IMR-90 (cell line): ENCODE measurements around the gene WWC1. TPM values are rescaled to one million over a fixed set of nuclear protein-coding genes. Genes with fewer than 3 reads are reported as not detected.
A peak's percentile ranks its signal among the peaks of the same experiment; 100 is the strongest.

Source experiments
- ATAC-seq: fragments of 200-7000 bp; cut with Tn5 transposase; 2 replicates; pipeline ENCODE4 v1.9.1; 2020; ENCODE audit warnings: low read depth, mild to moderate bottlenecking, moderate library complexity
- BruUV-seq: library from RNA; stranded (reverse); fragments of 400-500 nt; replicated peaks from 2 replicates; lab custom pipeline; 2021; lab: Mats Ljungman, UMichigan
- CTCF ChIA-PET: fragments of 300-600 bp; formaldehyde crosslinking; extraction: SDS; loops from one replicate; lab custom pipeline; 2021; ENCODE audit warnings: antibody characterized with exemption; lab: Yijun Ruan, JAX
- POLR2A ChIA-PET: fragments of 300-600 bp; sonication (Branson Sonifier 250); formaldehyde crosslinking; loops from one replicate; lab custom pipeline; 2022; ENCODE audit warnings: antibody characterized with exemption; ENCODE audit not compliant: unreplicated experiment; lab: Charles Lee
- DNase-seq: peaks from one replicate; pipeline ENCODE4 v3.0.0; 2013
- H2AFZ ChIP-seq: replicated peaks from 2 replicates; pipeline ENCODE3; 2013; ENCODE audit warnings: low read length, mild to moderate bottlenecking; ENCODE audit not compliant: poor library complexity
- H2AK5ac ChIP-seq: 2 replicates; pipeline ENCODE4 v1.6.1; 2013; ENCODE audit warnings: low read depth, low read length, inconsistent platforms
- H2AK9ac ChIP-seq: replicated peaks from 2 replicates; pipeline ENCODE3; 2013; ENCODE audit warnings: mild to moderate bottlenecking, low read depth, low read length, moderate library complexity; ENCODE audit not compliant: poor library complexity
- H2BK120ac ChIP-seq: 2 replicates; pipeline ENCODE4 v1.6.1; 2013; ENCODE audit warnings: low read depth, low read length, inconsistent platforms
- H2BK15ac ChIP-seq: 3 replicates; pipeline ENCODE4 v1.6.1; 2013; ENCODE audit warnings: low read depth, low read length, inconsistent platforms
- H2BK20ac ChIP-seq: 2 replicates; pipeline ENCODE4 v1.6.1; 2013; ENCODE audit warnings: low read depth, mild to moderate bottlenecking, inconsistent platforms, low read length, moderate library complexity
- H2BK5ac ChIP-seq: 2 replicates; pipeline ENCODE4 v1.6.1; 2013; ENCODE audit warnings: mild to moderate bottlenecking, low read depth, low read length, inconsistent platforms; ENCODE audit not compliant: poor library complexity, severe bottlenecking
- H3K14ac ChIP-seq: replicated peaks from 2 replicates; pipeline ENCODE4 v1.6.1; 2013; ENCODE audit warnings: low read depth, low read length, inconsistent platforms
- H3K18ac ChIP-seq: 2 replicates; pipeline ENCODE4 v1.6.1; 2013; ENCODE audit warnings: low read depth, low read length, control low read depth
- H3K23ac ChIP-seq: 2 replicates; pipeline ENCODE4 v1.6.1; 2013; ENCODE audit warnings: low read depth, low read length, inconsistent platforms
- H3K27ac ChIP-seq: 2 replicates; pipeline ENCODE4 v1.5.1; 2013; ENCODE audit warnings: mild to moderate bottlenecking, control low read depth, low read length; ENCODE audit not compliant: insufficient read depth
- H3K27me3 ChIP-seq: 2 replicates; pipeline ENCODE4 v1.6.1; 2013; ENCODE audit warnings: low read length; ENCODE audit not compliant: control insufficient read depth, insufficient read depth
- H3K36me3 ChIP-seq: 2 replicates; pipeline ENCODE4 v1.6.1; 2013; ENCODE audit warnings: low read length, mixed read lengths; ENCODE audit not compliant: control insufficient read depth, insufficient read depth
- H3K4ac ChIP-seq: 2 replicates; pipeline ENCODE4 v1.6.1; 2013; ENCODE audit warnings: low read depth, low read length, inconsistent platforms
- H3K4me1 ChIP-seq: 2 replicates; pipeline ENCODE4 v1.6.1; 2013; ENCODE audit warnings: low read length, mixed read lengths; ENCODE audit not compliant: control insufficient read depth, insufficient read depth
- H3K4me2 ChIP-seq: 2 replicates; pipeline ENCODE4 v1.6.1; 2013; ENCODE audit warnings: low read depth, mild to moderate bottlenecking, control low read depth, low read length, moderate library complexity
- H3K4me3 ChIP-seq: 2 replicates; pipeline ENCODE4 v1.5.1; 2013; ENCODE audit warnings: low read depth, mild to moderate bottlenecking, control low read depth, low read length, moderate library complexity; ENCODE audit not compliant: insufficient read depth
- H3K56ac ChIP-seq: 2 replicates; pipeline ENCODE4 v1.6.1; 2013; ENCODE audit warnings: low read length, inconsistent platforms; ENCODE audit not compliant: insufficient read depth; ENCODE audit errors: extremely low read depth
- H3K79me1 ChIP-seq, 2 experiments: 2 replicates each; pipeline ENCODE4 v1.6.1; 2013; ENCODE audit warnings: low read length in 2 of 2, inconsistent platforms in 1 of 2, low read depth in 1 of 2
- H3K9ac ChIP-seq: 2 replicates; pipeline ENCODE4 v1.6.1; 2013; ENCODE audit warnings: low read depth, low read length, control low read depth
- H3K9me1 ChIP-seq: 2 replicates; pipeline ENCODE4 v1.6.1; 2013; ENCODE audit warnings: low read length, inconsistent platforms; ENCODE audit not compliant: insufficient read depth
- H3K9me3 ChIP-seq: 2 replicates; pipeline ENCODE4 v1.6.1; 2013; ENCODE audit warnings: low read length; ENCODE audit not compliant: control insufficient read depth, insufficient read depth
- H4K20me1 ChIP-seq: 2 replicates; pipeline ENCODE4 v1.6.1; 2013; ENCODE audit warnings: low read length, inconsistent platforms; ENCODE audit not compliant: insufficient read depth
- H4K5ac ChIP-seq: 2 replicates; pipeline ENCODE4 v1.6.1; 2013; ENCODE audit warnings: mild to moderate bottlenecking, low read depth, low read length, control low read depth
- H4K8ac ChIP-seq, 2 experiments: 2 replicates each; pipeline ENCODE4 v1.6.1; 2013; ENCODE audit warnings: low read depth in 2 of 2, low read length in 2 of 2, control low read depth in 1 of 2, inconsistent platforms in 1 of 2
- H4K91ac ChIP-seq: 2 replicates; pipeline ENCODE4 v1.6.1; 2013; ENCODE audit warnings: low read depth, low read length, inconsistent platforms; ENCODE audit not compliant: insufficient read depth
- BHLHE40 ChIP-seq: fragments of 150-350 bp; IDR thresholded peaks from 2 replicates; pipeline ENCODE4 v1.6.1; 2016; ENCODE audit warnings: mild to moderate bottlenecking, low read depth, low read length
- CEBPB ChIP-seq: IDR thresholded peaks from 2 replicates; pipeline ENCODE4 v1.6.1; 2012; ENCODE audit warnings: low read depth, low read length, improper control_type of control experiment
- CHD1 ChIP-seq: IDR thresholded peaks from 2 replicates; pipeline ENCODE4 v1.6.1; 2012; ENCODE audit warnings: low read depth, low read length, improper control_type of control experiment
- FOS ChIP-seq: fragments of 150-350 bp; IDR thresholded peaks from 2 replicates; pipeline ENCODE4 v1.6.1; 2016; ENCODE audit warnings: low read depth, low read length
- MAFK ChIP-seq: IDR thresholded peaks from 2 replicates; pipeline ENCODE4 v1.6.1; 2012; ENCODE audit warnings: low read depth, low read length, improper control_type of control experiment
- RAD21 ChIP-seq: IDR thresholded peaks from 2 replicates; pipeline ENCODE4 v1.6.1; 2012; ENCODE audit warnings: low read length, improper control_type of control experiment
- RCOR1 ChIP-seq: IDR thresholded peaks from 2 replicates; pipeline ENCODE4 v1.6.1; 2012; ENCODE audit warnings: mild to moderate bottlenecking, low read length, improper control_type of control experiment; ENCODE audit not compliant: insufficient replicate concordance
- RFX5 ChIP-seq: IDR thresholded peaks from 2 replicates; pipeline ENCODE4 v1.8.0; 2012; ENCODE audit warnings: low read depth, mild to moderate bottlenecking, low read length, moderate library complexity
- SMC3 ChIP-seq: fragments of 150-350 bp; IDR thresholded peaks from 2 replicates; pipeline ENCODE4 v1.6.1; 2016; ENCODE audit warnings: low read depth, mild to moderate bottlenecking, antibody characterized with exemption, low read length, moderate library complexity
- WGBS, 2 experiments: methylation state at CpG; one replicate each; pipeline versions ENCODE4 v1.1.5 to v1.1.7; 2013; ENCODE audit warnings: missing lambda C conversion rate in 2 of 2; ENCODE audit not compliant: insufficient read length in 1 of 2; ENCODE audit errors: extremely low coverage in 2 of 2; 5-methylcytosine and 5-hydroxymethylcytosine counted together
- dilution Hi-C: fragments of 300-500 bp; cut with HindIII; formaldehyde crosslinking; loops from one replicate; pipeline ENCODE4 v1.14.3; 2018; ENCODE audit warnings: low sequenced_read_pairs; ENCODE audit not compliant: unreplicated experiment
- in situ Hi-C: fragments of 300-500 bp; cut with MboI; formaldehyde crosslinking; loops from 3 replicates; pipeline ENCODE4 v1.14.3; 2019; ENCODE audit warnings: low sequenced_read_pairs, inconsistent platforms, mixed read lengths
- intact Hi-C: fragments of 100-400 bp; cut with micrococcal nuclease; formaldehyde crosslinking; loops from 2 replicates; pipeline ENCODE4 v1.10.0; 2022
- polyA plus RNA-seq, 3 experiments: library from polyadenylated mRNA; depleted of rRNA; stranded (reverse); fragments of >200 nt; gene quantifications; 2 replicates each; pipeline ENCODE4 v1.2.3, GENCODE V29; 2012; ENCODE audit warnings: low replicate concordance in 1 of 3
- total RNA-seq: library from RNA; depleted of rRNA; stranded (reverse); fragments of >200 nt; gene quantifications from 2 replicates; pipeline ENCODE4 v1.2.3, GENCODE V29; 2012

The WWC1 gene
- total and polyA plus RNA-seq, 2 of the 4 experiments (the other 2 are of a cell fraction): 9.1 to 10.3 TPM

- Histone ChIP-seq H3K4ac (peak overlapping the region; percentile 97), H2BK15ac (peak overlapping the region; percentile 91; the same call in 2 of the 3 replicates), H3K23ac (peak overlapping the region; percentile 89), H3K4me3 (no peak overlapping the region), H3K9ac (peak overlapping the region; percentile 40), H3K14ac (peak overlapping the region; percentile 94; the same call in 1 of the 2 replicates), H3K27ac (peak overlapping the region; percentile 87), H3K4me2 (peak overlapping the region; percentile 3; the same call in 1 of the 2 replicates), H3K9me1 (peaks cover 27% of the 10 kb centered on the region), H3K36me3 (no peaks in the 10 kb centered on the region), H4K20me1 (no peaks in the 10 kb centered on the region), H3K56ac (peak overlapping the region; percentile 77; the same call in 1 of the 2 replicates), H2BK5ac (peak overlapping the region; percentile 95), H4K8ac (peak overlapping the region; percentile 57 to 82), H3K27me3 (no peaks in the 10 kb centered on the region), H2BK20ac (peak overlapping the region; percentile 94), H2BK120ac (peak overlapping the region; percentile 99), H4K91ac (peak overlapping the region; percentile 98), H2AFZ (peak overlapping the region; percentile 71), H2AK5ac (peak overlapping the region; percentile 96), H3K18ac (peak overlapping the region; percentile 58), H3K4me1 (peaks cover 29% of the 10 kb centered on the region), H3K9me3 (no peaks in the 10 kb centered on the region), H3K79me1 (peaks cover 19 to 47% of the 10 kb centered on the region in 2 experiments; a peak in 3 of 4 replicates), H2AK9ac (peak overlapping the region; percentile 97), H4K5ac (peak overlapping the region; percentile 62)
- intact Hi-C loops (no loop called here), dilution Hi-C loops (no loop called here), in situ Hi-C loops (no loop called here)
- ChIA-PET CTCF (interaction anchor here (1.1 kb wide), 1 partner anchor 22 kb away, joined by 3 read pairs; no protein-coding TSS in a partner anchor), POLR2A (no interaction called here)
- 0% methylated on average over 3 of the region's 4 CpGs; no CpG with 5 or more reads in 1 of the 2 experiments for WGBS, 2 experiments
- peak; percentile 100 for DNase-seq
- TF ChIP-seq MAFK (peak; percentile 22; the same call in 1 of the 2 replicates), CHD1 (peak; percentile 84; the same call in 1 of the 2 replicates), RAD21 (0 out of 2 replicates have a peak, but pooled peaks have one; percentile 1), BHLHE40 (peak; percentile 43; the same call in 1 of the 2 replicates), RFX5 (no peak), SMC3 (no peak), CEBPB (peak; percentile 97), FOS (peak; percentile 86), RCOR1 (peak; percentile 74)
- no TSS peak for BruUV-seq
- ATAC-seq: peak; percentile 68
Observed at GRCh38 chr5:168317521-168318147, 26.2 kb downstream of the WWC1 start.
